IMR-90 (cell line): Measurements from ENCODE around the gene M6PR.

Source experiments
- BHLHE40 ChIP-seq: fragments of 150-350 bp; IDR thresholded peaks from 2 replicates; pipeline ENCODE4 v1.6.1; 2016; ENCODE audit warnings: mild to moderate bottlenecking, low read depth, low read length
- CEBPB ChIP-seq: IDR thresholded peaks from 2 replicates; pipeline ENCODE4 v1.6.1; 2012; ENCODE audit warnings: low read depth, low read length, improper control_type of control experiment
- CHD1 ChIP-seq: IDR thresholded peaks from 2 replicates; pipeline ENCODE4 v1.6.1; 2012; ENCODE audit warnings: low read depth, low read length, improper control_type of control experiment
- CTCF ChIP-seq: conservative IDR thresholded peaks from 2 replicates; pipeline ENCODE4 v1.5.1; 2012; ENCODE audit warnings: mild to moderate bottlenecking, low read depth, low read length, improper control_type of control experiment
- MAFK ChIP-seq: IDR thresholded peaks from 2 replicates; pipeline ENCODE4 v1.6.1; 2012; ENCODE audit warnings: low read depth, low read length, improper control_type of control experiment
- MAZ ChIP-seq: IDR thresholded peaks from 2 replicates; pipeline ENCODE4 v1.6.1; 2012; ENCODE audit warnings: low read depth, mild to moderate bottlenecking, low read length, improper control_type of control experiment, moderate library complexity, borderline replicate concordance
- MXI1 ChIP-seq: IDR thresholded peaks from 2 replicates; pipeline ENCODE4 v1.6.1; 2012; ENCODE audit warnings: low read depth, mild to moderate bottlenecking, low read length, moderate library complexity, borderline replicate concordance
- POLR2A ChIP-seq: IDR thresholded peaks from 2 replicates; pipeline ENCODE4 v1.6.1; 2012; ENCODE audit warnings: mild to moderate bottlenecking, low read depth, low read length
- RCOR1 ChIP-seq: IDR thresholded peaks from 2 replicates; pipeline ENCODE4 v1.6.1; 2012; ENCODE audit warnings: mild to moderate bottlenecking, low read length, improper control_type of control experiment; ENCODE audit not compliant: insufficient replicate concordance
- RFX5 ChIP-seq: IDR thresholded peaks from 2 replicates; pipeline ENCODE4 v1.8.0; 2012; ENCODE audit warnings: low read depth, mild to moderate bottlenecking, low read length, moderate library complexity
- SMC3 ChIP-seq: fragments of 150-350 bp; IDR thresholded peaks from 2 replicates; pipeline ENCODE4 v1.6.1; 2016; ENCODE audit warnings: low read depth, mild to moderate bottlenecking, antibody characterized with exemption, low read length, moderate library complexity
- USF2 ChIP-seq: fragments of 150-350 bp; IDR thresholded peaks from 2 replicates; pipeline ENCODE4 v1.6.1; 2017; ENCODE audit warnings: mild to moderate bottlenecking, antibody characterized with exemption, low read length, low read depth

- no peak for TF ChIP-seq CTCF
- no peak for TF ChIP-seq MAFK
- TF ChIP-seq CHD1, result no peak
- TF ChIP-seq SMC3, result no peak
- no peak for TF ChIP-seq CEBPB
- no peak for TF ChIP-seq POLR2A
- no peak for TF ChIP-seq RCOR1
- no peak for TF ChIP-seq BHLHE40
- TF ChIP-seq USF2, result no peak
- no peak for TF ChIP-seq MAZ
- TF ChIP-seq RFX5, result no peak
- TF ChIP-seq MXI1, result no peak
Observed at GRCh38 chr12:8907513-8907912, 41.9 kb downstream of the M6PR start.
